ENCODE data around the gene TTC21A. TPM values are rescaled to one million over a fixed set of nuclear protein-coding genes. Genes with fewer than 3 reads are reported as not detected.
"Not testable (repeated sequence)": the region's sequence is repeated elsewhere in the genome, so short reads cannot be mapped to it uniquely, and the experiment has no call there.

The TTC21A gene
- 3.0 TPM for total RNA-seq
- long read RNA-seq, partial matches to known transcripts, result 3 of 4 reads
- long read RNA-seq, other reads (novel, unspliced or antisense), result 0 of 4 reads

GRCh38 chr3:39107388-39108199 lies at the start of gene TTC21A, which contains the start of gene GORASP1:
TTC21A (plus strand) TSS chr3:39107680; CDS start chr3:39107838, 158 bp downstream.
GORASP1 (minus strand) TSS chr3:39107627; CDS start chr3:39107541, 86 bp downstream.
- intact Hi-C loops (cut with DNase I), result loop anchor here (1.0 to 5.0 kb wide), 3 partner anchors 80 to 275 kb away; partner anchors contain the start of gene SLC25A38
- DNase-seq (ENCODE audit: low spot score), result peak; percentile 97

GRCh38 chr3:39061228-39061627 lies 46.3 kb upstream of the TTC21A start:
- intact Hi-C loops (cut with DNase I); DNase-seq (ENCODE audit: low spot score): not testable (repeated sequence)

GRCh38 chr3:39062180-39062579 lies 45.3 kb upstream of the TTC21A start:
- intact Hi-C loops (cut with DNase I), result no loop called here
- DNase-seq (ENCODE audit: low spot score), result no peak

GRCh38 chr3:39063143-39063542 lies 44.3 kb upstream of the TTC21A start:
- no peak for DNase-seq (ENCODE audit: low spot score)
- intact Hi-C loops (cut with DNase I), result no loop called here

- no peak for DNase-seq (ENCODE audit: low spot score)
- intact Hi-C loops (cut with DNase I), result no loop called here
These were observed 42.8 kb upstream of the TTC21A start for GRCh38 chr3:39064646-39065045.

- DNase-seq (ENCODE audit: low spot score), result no peak
- intact Hi-C loops (cut with DNase I), result no loop called here
These were observed 42.3 kb upstream of the TTC21A start for GRCh38 chr3:39065197-39065596.

GRCh38 chr3:39067286-39067685 lies 40.2 kb upstream of the TTC21A start:
- intact Hi-C loops (cut with DNase I), result no loop called here
- DNase-seq (ENCODE audit: low spot score), result no peak

- no peak for DNase-seq (ENCODE audit: low spot score)
- intact Hi-C loops (cut with DNase I), result no loop called here
These were observed 38.9 kb upstream of the TTC21A start for GRCh38 chr3:39068556-39068955.

- intact Hi-C loops (cut with DNase I), result no loop called here
- no peak for DNase-seq (ENCODE audit: low spot score)
These were observed 31.6 kb upstream of the TTC21A start for GRCh38 chr3:39075910-39076309.

- DNase-seq (ENCODE audit: low spot score), result no peak
- intact Hi-C loops (cut with DNase I), result no loop called here
These were observed 27.9 kb upstream of the TTC21A start for GRCh38 chr3:39079530-39079929.

GRCh38 chr3:39080026-39080425 lies 27.5 kb upstream of the TTC21A start:
- intact Hi-C loops (cut with DNase I), result no loop called here

GRCh38 chr3:39082666-39083313 lies 24.7 kb upstream of the TTC21A start:
- no peak for DNase-seq (ENCODE audit: low spot score)
- intact Hi-C loops (cut with DNase I), result no loop called here

More at GRCh38 chr3:39080026-39080425, 27.5 kb upstream of the TTC21A start:
- DNase-seq (ENCODE audit: low spot score), result no peak

- DNase-seq (ENCODE audit: low spot score), result no peak
- intact Hi-C loops (cut with DNase I), result no loop called here
These were observed 21.3 kb upstream of the TTC21A start for GRCh38 chr3:39086144-39086543.

- intact Hi-C loops (cut with DNase I), result no loop called here
- no peak for DNase-seq (ENCODE audit: low spot score)
These were observed 19.0 kb upstream of the TTC21A start for GRCh38 chr3:39088456-39088855.

GRCh38 chr3:39088889-39089288 lies 18.6 kb upstream of the TTC21A start:
- DNase-seq (ENCODE audit: low spot score), result no peak
- intact Hi-C loops (cut with DNase I), result no loop called here

GRCh38 chr3:39090922-39091321 lies 16.6 kb upstream of the TTC21A start:
- intact Hi-C loops (cut with DNase I), result no loop called here

GRCh38 chr3:39094851-39095677 lies 12.4 kb upstream of the TTC21A start:
- DNase-seq (ENCODE audit: low spot score), result no peak
- intact Hi-C loops (cut with DNase I), result no loop called here

More at GRCh38 chr3:39090922-39091321, 16.6 kb upstream of the TTC21A start:
- DNase-seq (ENCODE audit: low spot score), result no peak

- intact Hi-C loops (cut with DNase I), result no loop called here
These were observed 11.7 kb upstream of the TTC21A start for GRCh38 chr3:39095778-39096177.

GRCh38 chr3:39096775-39097174 lies 10.7 kb upstream of the TTC21A start:
- no peak for DNase-seq (ENCODE audit: low spot score)
- intact Hi-C loops (cut with DNase I), result no loop called here

More at GRCh38 chr3:39095778-39096177, 11.7 kb upstream of the TTC21A start:
- DNase-seq (ENCODE audit: low spot score), result no peak
